Esophagus muscularis mucosa (tissue), 4 donors: Measurements from ENCODE around the gene UPB1. TPM values are rescaled to one million over a fixed set of nuclear protein-coding genes. Genes with fewer than 3 reads are reported as not detected.
"Not testable (repeated sequence)": the region's sequence is repeated elsewhere in the genome, so short reads cannot be mapped to it uniquely, and the experiment has no call there.

Source experiments
- DNase-seq: peaks from one replicate; pipeline ENCODE4 v3.0.0-alpha.2; 2017; ENCODE audit errors: extremely low spot score
- H3K27ac ChIP-seq, 4 donors: fragments of 200-600 bp; sonication (generic); replicated peaks in 1 of 4; 1 replicate in 3 of 4; 2 replicates in 1 of 4; pipeline ENCODE4 v1.5.1; 2016 to 2019; ENCODE audit warnings: mild to moderate bottlenecking in 1 of 4
- H3K27me3 ChIP-seq, 4 donors: fragments of 200-600 bp; sonication (generic); one replicate each; pipeline versions ENCODE4 v1.5.1 to v1.6.0; 2016 to 2019
- H3K36me3 ChIP-seq, 4 donors: fragments of 200-600 bp; sonication (generic); one replicate each; pipeline ENCODE4 v1.5.1; 2016 to 2019
- H3K4me1 ChIP-seq, 4 donors: fragments of 200-600 bp; sonication (generic); one replicate each; pipeline ENCODE4 v1.5.1; 2016 to 2019
- H3K4me3 ChIP-seq, 4 donors: fragments of 200-600 bp; sonication (generic); 1 replicate in 2 of 4; 2 replicates in 2 of 4; pipeline ENCODE4 v1.5.1; 2016 to 2019; ENCODE audit warnings: mild to moderate bottlenecking in 4 of 4, moderate library complexity in 1 of 4
- H3K9me3 ChIP-seq, 4 donors: fragments of 200-600 bp; sonication (generic); 1 replicate in 3 of 4; 2 replicates in 1 of 4; pipeline ENCODE4 v1.5.1; 2016 to 2019
- EP300 ChIP-seq: sonication (generic); formaldehyde crosslinking; IDR thresholded peaks from one replicate; pipeline ENCODE4 v1.6.1; 2017; ENCODE audit warnings: antibody characterized with exemption
- POLR2A ChIP-seq: fragments of 450-650 bp; IDR thresholded peaks from one replicate; pipeline ENCODE4 v1.6.1; 2017; ENCODE audit warnings: antibody characterized with exemption, moderate library complexity, mild to moderate bottlenecking, low read depth
- POLR2AphosphoS5 ChIP-seq, 2 donors: sonication (generic); formaldehyde crosslinking; IDR thresholded peaks; one replicate each; pipeline ENCODE4 v1.6.1; 2017; ENCODE audit warnings: antibody characterized with exemption in 2 of 2
- WGBS: methylation state at CpG from one replicate; pipeline ENCODE4 v1.1.5; 2018; 5-methylcytosine and 5-hydroxymethylcytosine counted together
- intact Hi-C: fragments of 100-400 bp; cut with DNase I; formaldehyde crosslinking; loops from one replicate; pipeline ENCODE4 v1.15.1; 2023
- total RNA-seq, 4 donors: library from RNA; depleted of rRNA; stranded (reverse); fragments of >200 nt; gene quantifications; one replicate each; pipeline versions ENCODE4 v1.1.0 to v1.2.1, GENCODE V29; 2016
- TF ChIP-seq, protein P1 (sequence below), 3 experiments: fragments of 200-600 bp in 2 of 3; fragments of 450-650 bp in 1 of 3; sonication (generic) in 2 of 3; IDR thresholded peaks; one replicate each; pipeline ENCODE4 v1.5.1; 2017 to 2019; ENCODE audit warnings: antibody characterized with exemption in 3 of 3, mild to moderate bottlenecking in 2 of 3, moderate library complexity in 1 of 3

UPB1 gene
- total RNA-seq, 4 donors from 2014 or later: 0.29 to 0.83 (median 0.33) TPM

DNA sequence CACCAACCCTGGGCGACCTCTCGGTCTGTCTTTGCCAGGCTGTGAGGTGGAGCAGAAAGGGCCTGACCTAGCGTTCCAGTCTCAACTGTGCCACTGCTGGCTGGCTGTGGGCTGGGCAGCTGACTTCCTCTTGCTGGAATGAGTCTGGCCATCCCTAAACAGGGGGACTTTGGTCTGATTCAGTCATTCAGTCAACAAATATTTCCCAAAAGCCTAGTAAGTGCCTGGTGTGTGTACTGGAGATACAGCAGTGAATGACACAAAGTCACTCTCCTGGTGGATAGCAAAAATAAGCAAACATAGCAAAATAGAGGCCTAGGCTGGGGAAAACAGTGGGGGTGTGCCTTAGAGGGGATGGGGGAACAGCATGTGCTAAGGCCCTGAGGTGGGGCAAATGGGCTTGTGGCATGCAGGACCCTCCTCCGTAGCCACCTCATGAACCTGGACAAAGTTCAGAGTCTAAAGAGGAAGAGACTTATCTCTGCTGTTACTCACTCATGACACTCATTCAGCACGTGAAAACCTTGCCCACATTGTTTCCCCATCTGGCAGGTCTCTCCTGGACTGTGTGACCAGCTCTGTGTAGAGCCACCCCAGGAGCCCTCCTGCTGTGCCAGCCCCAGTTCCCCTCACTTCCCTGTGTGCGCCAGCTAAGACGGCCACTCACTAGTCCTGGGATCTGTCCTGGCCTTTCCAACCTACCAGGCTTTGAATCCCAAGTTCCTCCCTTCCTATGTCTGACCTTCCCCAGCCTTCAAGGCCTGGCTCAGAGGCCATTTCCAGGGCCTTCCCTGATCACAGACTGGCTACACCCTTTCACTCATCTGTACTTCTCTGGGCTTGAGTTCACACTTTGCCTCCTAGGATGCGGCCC, 55.1 kb downstream of the UPB1 start:
- no peaks in the 10 kb centered on the region for H3K27me3 ChIP-seq
- H3K4me3 ChIP-seq: no peak overlapping the region
- H3K4me1 ChIP-seq: peaks cover 44 to 72% (median 58%) of the 10 kb centered on the region in 4 donors
- H3K9me3 ChIP-seq: no peaks in the 10 kb centered on the region
- 89% methylated on average over 8 of the region's 8 CpGs for WGBS
- TF ChIP-seq EP300: no peak
- TF ChIP-seq, protein P1, sequence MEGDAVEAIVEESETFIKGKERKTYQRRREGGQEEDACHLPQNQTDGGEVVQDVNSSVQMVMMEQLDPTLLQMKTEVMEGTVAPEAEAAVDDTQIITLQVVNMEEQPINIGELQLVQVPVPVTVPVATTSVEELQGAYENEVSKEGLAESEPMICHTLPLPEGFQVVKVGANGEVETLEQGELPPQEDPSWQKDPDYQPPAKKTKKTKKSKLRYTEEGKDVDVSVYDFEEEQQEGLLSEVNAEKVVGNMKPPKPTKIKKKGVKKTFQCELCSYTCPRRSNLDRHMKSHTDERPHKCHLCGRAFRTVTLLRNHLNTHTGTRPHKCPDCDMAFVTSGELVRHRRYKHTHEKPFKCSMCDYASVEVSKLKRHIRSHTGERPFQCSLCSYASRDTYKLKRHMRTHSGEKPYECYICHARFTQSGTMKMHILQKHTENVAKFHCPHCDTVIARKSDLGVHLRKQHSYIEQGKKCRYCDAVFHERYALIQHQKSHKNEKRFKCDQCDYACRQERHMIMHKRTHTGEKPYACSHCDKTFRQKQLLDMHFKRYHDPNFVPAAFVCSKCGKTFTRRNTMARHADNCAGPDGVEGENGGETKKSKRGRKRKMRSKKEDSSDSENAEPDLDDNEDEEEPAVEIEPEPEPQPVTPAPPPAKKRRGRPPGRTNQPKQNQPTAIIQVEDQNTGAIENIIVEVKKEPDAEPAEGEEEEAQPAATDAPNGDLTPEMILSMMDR (IDR thresholded peaks at IDR 0.05): no peak
- intact Hi-C loops: no loop called here
- H3K27ac ChIP-seq: no peak overlapping the region
- DNase-seq: no peak
- peaks cover 24 to 44% (median 41%) of the 10 kb centered on the region in 4 donors for H3K36me3 ChIP-seq

DNA sequence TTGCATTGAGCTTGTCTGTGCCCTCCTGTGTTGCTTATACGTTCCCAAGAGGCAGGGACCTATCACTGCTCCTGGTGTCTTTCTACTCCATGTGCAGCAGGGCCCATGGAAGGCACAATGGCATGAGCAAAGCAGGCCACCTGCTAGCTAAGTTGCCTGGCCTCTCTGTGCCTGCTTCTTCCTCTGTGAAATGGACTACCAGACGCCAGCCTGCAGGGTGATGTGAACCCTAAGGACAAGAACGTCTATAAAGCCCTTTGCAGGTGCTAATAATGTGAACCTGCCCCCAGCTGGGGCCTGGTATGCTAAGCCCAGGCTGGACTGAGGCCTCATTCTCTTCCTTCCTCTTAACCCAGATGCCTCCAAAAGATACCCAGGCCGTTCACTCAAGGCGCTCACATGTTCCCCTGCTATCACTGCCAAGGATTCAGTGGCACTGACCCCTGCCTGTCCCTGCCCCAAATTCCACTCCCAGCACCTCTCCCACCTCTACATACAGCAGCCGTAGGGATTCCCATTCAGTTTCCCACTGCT, 55.8 kb downstream of the UPB1 start:
- intact Hi-C loops: no loop called here
- Histone ChIP-seq H3K27me3 (no peaks in the 10 kb centered on the region), H3K4me3 (no peak overlapping the region), H3K4me1 (peaks cover 37 to 64% (median 52%) of the 10 kb centered on the region in 4 donors), H3K36me3 (peaks cover 24 to 44% (median 39%) of the 10 kb centered on the region in 4 donors), H3K9me3 (no peaks in the 10 kb centered on the region), H3K27ac (no peak overlapping the region)
- no peak for DNase-seq
- no peak for TF ChIP-seq POLR2AphosphoS5 (IDR thresholded peaks at IDR 0.05)
- no peak for TF ChIP-seq EP300
- TF ChIP-seq POLR2A: no peak
- TF ChIP-seq, protein P1 (IDR thresholded peaks at IDR 0.05): no peak
- 81% methylated on average over 4 of the region's 6 CpGs for WGBS

DNA sequence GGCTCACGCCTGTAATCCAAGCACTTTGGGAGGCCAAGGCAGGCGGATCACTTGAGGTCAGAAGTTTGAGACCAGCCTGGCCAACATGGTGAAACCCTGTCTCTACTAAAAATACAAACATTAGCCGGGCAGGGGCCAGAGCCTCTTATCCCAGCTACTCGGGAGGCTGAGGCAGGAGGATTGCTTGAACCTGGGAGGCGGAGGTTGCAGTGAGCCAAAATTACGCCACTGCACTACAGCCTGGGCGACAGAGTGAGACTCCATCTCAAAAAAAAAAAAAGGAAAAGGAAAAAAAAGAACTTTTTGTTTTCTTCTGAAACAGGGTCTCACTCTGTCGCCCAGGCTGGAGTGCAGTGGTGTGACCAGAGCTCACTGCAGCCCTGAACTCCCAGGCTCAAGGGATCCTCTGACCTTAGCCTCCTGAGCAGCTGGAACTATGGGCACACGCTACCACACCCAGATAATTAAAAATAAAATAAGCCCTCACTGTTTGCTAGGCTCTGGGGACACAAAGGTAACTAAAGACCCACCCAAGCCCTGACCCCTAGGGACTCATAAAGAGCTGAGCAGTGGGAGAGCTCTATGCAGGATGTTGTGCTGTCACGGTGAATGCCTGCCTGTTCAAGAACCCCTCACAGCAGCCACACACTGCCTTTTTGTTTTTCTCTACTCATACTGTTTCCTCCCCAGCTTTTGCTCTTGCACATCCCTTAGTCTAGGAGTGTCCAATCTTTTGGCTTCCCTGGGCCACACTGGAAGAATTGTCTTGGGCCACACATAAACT, 57.6 kb downstream of the UPB1 start:
- DNase-seq: not testable (repeated sequence)
- peak overlapping the region; percentile 94 to 98 (median 96) for H3K27ac ChIP-seq
- 85% methylated on average over 10 of the region's 10 CpGs for WGBS

DNA sequence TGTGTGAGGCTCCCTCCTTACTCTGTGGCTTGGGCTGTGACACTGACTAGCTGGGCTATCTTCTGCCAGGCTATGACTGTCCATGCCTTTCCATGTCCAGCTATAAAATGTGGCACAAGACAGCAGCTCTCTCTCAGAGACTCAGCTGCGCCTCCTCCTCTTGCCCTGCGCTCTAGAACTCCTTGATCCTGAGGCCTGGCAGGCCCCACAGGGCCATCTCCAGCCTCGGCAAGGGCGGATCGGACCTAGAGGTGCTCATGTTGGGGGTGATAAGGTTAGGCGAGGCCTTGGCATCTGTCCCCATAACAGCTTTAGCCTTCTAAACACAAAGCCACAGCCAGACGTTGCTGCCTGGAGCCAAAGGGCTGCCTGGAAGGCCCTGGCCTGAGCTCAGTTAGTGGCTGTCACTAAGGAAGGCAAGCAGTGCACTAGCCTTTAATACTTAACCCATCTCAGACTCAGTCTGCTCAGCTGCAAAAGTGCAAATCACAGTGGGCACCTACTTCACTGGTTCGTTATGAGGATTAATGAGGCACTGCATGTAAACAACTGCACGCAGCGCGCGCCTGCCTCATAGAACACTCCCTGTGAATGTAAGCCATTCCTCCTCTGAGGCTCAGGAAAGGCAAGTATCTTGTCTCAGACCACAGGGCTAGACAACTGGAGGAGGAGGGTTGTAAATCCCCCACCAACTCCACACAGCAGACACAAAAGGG, 58.6 kb downstream of the UPB1 start:
- H3K27ac ChIP-seq: peak overlapping the region; percentile 94 to 98 (median 96)
- peaks cover 5 to 32% (median 25%) of the 10 kb centered on the region in 4 donors for H3K36me3 ChIP-seq
- TF ChIP-seq POLR2AphosphoS5 (IDR thresholded peaks at IDR 0.05): peak in 1 of 2 donors; percentile 4
- TF ChIP-seq, protein P1 (IDR thresholded peaks at IDR 0.05): no peak
- H3K9me3 ChIP-seq: no peaks in the 10 kb centered on the region
- intact Hi-C loops: no loop called here
- DNase-seq: no peak
- H3K4me3 ChIP-seq: peak overlapping the region; percentile 73 to 97 (median 91)
- 15% methylated on average over 11 of the region's 12 CpGs for WGBS
- peaks cover 58 to 83% (median 69%) of the 10 kb centered on the region in 4 donors for H3K4me1 ChIP-seq
- no peaks in the 10 kb centered on the region for H3K27me3 ChIP-seq

More for the DNA sequence above, 57.6 kb downstream of the UPB1 start:
- Histone ChIP-seq H3K36me3 (peaks cover 10 to 32% (median 25%) of the 10 kb centered on the region in 4 donors), H3K4me1 (peaks cover 53 to 74% (median 63%) of the 10 kb centered on the region in 4 donors)
- H3K4me3 ChIP-seq, intact Hi-C loops, H3K9me3 ChIP-seq, H3K27me3 ChIP-seq: not testable (repeated sequence)
